GM18502 (cell line): ENCODE measurements around the gene DNMT1.

Experiments
- ATAC-seq: cut with Tn5 transposase; IDR thresholded peaks from one replicate; pipeline ENCODE4 v1.9.1; 2021; ENCODE audit warnings: mild to moderate bottlenecking; ENCODE audit not compliant: unreplicated experiment, poor library complexity

DNMT1 gene

DNA sequence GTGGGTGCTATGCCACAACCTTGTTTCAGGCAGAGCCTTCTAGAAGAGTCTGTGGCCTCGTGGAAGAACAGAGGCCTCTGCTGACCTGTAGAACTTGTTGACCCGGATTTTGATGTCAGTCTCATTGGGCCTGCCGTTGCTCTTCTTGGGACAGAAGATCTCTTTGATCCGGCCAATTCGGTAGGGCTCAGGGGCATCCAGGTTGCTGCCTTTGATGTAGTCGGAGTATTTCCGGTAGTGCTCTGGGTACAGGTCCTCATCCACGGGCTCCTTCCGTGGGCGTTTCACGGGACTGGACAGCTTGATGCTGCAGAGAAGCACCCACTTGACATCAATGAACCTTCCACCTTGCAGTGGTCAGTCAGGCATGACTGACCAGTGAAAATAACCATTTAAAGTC lies 51.1 kb downstream of the DNMT1 start:
- no peak for ATAC-seq

- ATAC-seq = no peak
These were observed 51.9 kb downstream of the DNMT1 start for GRCh38 chr19:10142701-10143375.

DNA sequence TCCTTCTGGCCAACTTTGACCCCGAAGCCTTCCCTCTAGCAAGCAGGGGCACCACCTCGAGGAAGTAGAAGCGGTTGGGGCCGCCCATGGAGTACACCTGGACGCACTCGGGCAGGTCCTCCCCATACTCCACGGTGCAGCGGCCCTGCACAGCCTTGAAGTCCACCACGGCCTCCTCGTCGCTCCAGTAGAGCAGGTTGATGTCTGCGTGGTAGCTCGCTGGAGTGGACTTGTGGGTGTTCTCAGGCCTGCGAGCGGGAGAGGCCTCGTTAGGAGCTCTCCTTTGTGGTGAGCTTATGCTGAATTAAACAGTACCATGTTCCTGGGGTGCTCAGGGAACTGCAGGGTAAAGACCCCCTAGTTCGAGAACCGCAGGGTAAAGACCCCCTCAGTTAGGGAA lies 52.8 kb downstream of the DNMT1 start:
- no peak for ATAC-seq

DNA sequence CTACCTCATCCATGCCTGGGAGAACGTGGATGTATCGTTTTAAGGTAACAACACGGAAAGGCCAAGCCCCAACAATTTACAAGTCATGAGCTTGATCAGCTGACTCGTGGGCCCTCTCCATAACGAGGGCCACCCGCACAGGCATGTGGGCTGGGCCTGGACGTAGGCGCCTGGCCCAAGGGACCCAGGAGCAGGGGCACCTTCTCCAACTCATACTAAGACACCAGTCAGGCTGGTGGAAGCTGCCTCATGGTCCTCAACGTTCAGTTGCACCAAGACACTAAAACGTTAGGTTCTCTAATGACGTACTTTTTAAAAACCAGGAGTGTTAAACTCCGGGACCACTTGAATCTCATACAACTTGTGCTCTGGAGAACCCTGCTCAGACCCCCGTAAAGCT lies 53.3 kb downstream of the DNMT1 start:
- ATAC-seq = no peak

GRCh38 chr19:10139952-10140351 lies 54.8 kb downstream of the DNMT1 start:
- ATAC-seq = no peak

DNA sequence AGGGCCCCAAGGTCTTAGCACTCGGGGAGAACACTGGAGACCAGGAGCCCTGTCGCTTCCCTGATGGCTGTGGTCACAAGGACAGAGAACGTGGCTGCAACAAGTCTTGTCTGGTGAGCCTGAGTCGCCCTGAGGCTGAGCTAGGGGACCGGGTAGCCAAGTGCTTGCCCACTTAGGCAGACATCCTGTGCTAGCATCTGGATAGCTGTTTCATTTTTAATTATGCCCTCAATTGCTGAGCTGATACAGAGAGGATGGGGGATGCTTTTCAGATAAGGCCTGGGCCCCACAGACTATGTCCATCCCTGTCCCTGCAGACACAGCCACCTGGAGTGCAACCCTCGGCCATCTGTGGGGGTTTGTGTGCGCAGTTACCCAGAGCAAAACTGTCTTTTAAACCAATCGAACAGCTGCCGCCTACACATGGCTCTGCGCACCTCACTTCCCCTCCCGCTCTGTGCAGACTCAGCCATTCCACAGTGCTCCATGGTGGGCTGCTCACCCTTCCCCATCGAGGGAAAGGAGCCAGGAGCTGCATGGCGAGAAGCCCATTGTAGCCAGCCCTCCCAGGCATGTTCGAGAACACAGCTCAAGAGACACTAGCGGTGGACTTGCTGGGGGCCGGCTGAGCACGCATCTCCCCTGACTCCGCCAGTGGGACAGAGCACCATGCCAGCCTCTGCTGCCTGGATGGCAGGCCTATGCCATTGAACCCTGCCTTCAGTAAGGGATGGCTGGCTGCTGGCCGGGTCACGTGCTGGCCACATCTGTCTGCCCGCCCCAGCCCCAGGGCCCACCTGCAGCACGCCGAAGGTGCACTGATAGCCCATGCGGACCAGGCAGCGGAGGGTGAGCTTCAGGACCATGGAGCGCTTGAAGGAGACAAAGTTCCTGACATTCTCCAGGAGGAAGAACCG lies 55.6 kb downstream of the DNMT1 start:
- ATAC-seq = no peak

DNA sequence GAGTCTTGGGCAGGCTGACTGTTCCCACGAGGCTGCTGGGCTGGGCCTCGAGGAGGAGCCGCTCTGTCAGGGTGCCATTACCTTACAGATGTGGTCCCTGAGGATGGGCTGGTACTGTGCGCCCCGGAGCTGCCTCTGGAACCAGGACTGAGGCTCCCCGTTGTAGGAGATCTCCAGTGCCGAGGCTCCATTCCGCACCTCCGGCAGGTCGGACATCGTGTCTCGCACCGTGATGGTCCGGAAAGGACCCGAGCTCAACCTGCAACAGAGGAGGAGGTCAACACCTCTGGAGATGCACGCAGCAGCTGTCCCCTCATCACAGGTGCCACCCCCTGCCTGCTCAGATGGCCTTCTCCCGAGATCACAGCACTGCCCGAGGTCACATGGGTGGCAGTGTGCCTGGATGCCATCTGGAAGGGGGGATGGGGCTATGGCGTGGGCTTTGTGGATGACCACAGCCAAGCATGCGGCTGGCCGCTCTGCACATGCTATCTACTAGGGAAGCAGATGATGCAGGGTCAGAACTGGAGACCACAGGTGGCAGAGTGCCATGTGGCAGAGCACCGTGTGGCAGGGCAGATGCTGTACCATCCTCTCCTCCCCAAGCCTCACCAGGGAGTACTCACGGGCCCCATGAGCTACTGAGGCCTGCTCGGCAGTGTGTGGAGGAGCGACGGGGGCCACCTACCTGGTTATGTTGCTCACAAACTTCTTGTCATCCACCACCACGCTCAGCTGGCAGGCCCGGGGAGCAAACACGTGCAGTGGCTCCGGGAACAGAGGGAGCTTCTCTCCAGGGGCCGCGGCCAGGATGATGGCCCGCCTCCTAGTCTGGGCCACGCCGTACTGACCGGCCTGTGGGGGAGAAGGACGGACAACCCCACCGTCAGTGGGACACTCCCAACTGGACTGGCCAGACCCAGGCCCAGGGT lies 56.7 kb downstream of the DNMT1 start:
- ATAC-seq = no peak

DNA sequence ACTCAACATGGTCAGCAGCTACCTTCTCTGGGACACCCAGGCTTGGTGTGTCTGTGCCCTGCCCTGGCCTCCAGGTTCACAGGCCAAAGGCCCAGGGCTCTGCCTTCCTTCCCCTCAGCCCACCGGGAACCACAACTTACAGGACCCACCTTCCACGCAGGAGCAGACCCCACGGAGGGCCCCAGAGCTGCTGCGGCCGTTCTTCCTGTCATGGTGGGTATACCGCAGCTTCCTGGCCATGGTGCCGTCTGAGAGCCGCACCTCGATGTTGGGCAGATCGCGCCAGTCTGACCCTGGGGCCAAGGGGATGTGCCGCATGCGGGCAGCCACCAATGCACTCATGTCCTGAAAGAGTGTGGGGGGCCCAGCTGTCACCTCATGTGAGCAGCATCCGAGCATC lies 57.8 kb downstream of the DNMT1 start:
- ATAC-seq = no peak

DNA sequence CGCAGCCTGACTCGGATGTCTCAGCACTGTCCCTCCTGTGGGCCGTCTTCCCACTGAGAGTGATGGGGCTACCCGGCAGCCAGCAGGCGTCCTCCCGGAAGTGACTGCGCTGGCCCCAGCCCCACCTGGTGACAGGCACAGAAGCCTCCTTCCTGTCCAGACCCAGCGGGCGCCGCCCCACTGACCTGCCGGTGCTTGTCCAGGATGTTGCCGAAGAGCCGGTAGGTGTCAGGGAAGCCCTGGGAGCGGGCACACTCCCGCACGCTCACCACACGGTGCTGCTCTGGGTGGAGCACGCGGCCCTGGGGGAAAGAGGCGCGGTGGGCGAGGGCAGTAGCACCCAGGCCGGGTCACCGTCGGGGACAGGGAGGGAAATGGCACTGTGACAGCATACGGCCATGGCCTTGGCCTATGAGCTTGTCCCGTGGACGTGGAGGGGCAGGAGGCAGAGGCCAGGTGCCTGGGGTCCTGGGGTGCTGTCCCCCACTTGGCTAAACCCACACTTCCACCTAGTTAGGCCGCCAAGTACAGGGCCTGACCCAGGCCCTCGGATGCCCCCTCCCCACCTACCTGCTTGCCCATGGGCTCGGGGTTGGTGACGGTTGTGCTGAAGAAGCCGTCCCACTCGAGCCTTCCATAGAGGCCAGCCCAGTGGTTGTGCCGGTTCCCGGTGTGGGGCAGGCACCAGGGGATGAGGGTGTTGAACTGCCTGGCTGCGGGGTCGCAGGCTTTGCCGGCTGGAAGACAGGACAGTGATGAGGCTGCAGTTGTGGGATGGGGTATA lies 59.0 kb downstream of the DNMT1 start:
- no peak for ATAC-seq

- ATAC-seq = no peak
These were observed 60.7 kb downstream of the DNMT1 start for GRCh38 chr19:10134040-10134439.

GRCh38 chr19:10133596-10133995 lies 61.2 kb downstream of the DNMT1 start:
- no peak for ATAC-seq

DNA sequence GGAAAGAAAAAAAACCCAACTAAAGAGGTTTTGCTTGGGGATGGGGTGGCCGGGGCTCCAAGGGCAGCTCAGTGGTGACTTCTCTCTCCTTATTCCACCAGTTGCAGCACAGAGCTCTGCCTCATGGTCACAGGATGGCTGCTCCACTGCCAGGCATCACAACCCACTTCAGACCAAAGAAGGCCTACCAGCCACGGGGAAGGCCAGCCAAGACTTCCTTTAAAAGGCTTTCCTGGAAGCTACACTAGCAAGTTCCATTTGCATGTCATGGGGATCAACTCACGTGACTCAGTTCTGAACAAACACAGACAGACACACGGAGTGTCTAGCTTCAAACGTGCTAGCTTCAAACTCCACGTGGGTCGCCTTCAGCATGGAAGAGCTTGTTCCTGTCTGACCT lies 61.8 kb downstream of the DNMT1 start:
- no peak for ATAC-seq

GRCh38 chr19:10126213-10126639 lies 68.5 kb downstream of the DNMT1 start:
- ATAC-seq = no peak

DNA sequence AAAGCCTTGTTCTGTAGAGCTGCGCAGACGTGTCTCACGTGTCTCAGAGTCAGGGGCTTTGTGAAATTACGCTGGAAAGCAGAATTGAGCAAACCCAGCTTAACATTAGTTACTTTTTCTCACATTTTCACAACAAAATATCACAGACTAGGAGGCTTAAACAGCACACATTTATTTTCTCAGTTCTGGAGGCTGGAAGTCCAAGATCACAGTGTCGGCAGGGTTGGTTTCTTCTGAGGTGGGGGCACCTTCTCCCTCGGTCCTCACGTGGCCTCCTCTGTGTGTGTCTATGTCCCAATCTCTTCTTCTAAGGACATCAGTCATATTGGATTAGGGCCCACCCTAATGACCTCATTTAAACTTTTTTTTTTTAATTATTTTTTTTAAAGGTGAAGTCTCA lies 70.3 kb downstream of the DNMT1 start:
- ATAC-seq = no peak

DNA sequence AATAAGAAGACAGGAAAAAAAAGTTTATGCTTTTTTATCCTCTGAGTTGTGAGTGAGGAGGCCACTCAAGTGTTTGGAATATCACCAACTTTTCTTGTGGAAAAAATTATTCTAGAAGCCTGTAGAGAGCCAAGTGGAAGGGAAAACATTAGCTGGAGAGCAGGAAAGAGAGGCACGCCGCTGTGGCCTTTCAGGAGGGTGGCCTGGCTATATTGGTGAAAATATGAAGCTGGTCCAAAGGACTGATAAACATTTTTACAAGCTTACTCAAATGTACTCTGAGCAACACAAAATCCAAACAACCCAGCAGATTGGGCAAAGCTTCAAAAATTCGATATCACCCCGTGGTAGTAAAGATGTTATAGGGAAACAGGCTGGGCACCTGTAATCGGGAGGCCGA lies 72.7 kb downstream of the DNMT1 start:
- ATAC-seq = no peak

GRCh38 chr19:10120538-10121189 lies 74.1 kb downstream of the DNMT1 start:
- no peak for ATAC-seq

DNA sequence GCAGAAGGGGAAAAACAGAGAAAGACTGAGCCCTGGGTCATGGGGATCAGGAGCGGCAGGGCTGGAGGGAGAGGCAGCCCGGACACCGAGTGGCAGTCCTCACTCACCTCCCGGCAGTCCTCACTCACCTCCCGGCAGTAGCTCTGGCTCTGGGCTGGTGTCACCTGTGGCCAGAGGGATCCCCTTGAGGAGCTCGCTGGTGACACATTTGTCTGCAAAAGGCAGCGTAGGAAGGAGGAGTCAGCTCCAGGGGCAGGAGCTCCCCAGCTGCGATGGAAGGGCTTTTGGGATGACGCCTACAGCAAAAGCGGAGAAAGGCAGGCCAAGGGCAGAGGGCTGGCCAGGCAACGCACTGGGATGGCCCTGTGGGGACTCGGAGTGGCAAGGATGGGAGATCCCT lies 75.8 kb downstream of the DNMT1 start:
- no peak for ATAC-seq

GRCh38 chr19:10116866-10117616 lies 77.7 kb downstream of the DNMT1 start:
- no peak for ATAC-seq
